EL (cell line): ENCODE data around the gene SCAMP1.

Source experiments
- DNase-seq: peaks from one replicate; pipeline ENCODE4 v3.0.0-alpha.2; 2016

The SCAMP1 gene

DNA sequence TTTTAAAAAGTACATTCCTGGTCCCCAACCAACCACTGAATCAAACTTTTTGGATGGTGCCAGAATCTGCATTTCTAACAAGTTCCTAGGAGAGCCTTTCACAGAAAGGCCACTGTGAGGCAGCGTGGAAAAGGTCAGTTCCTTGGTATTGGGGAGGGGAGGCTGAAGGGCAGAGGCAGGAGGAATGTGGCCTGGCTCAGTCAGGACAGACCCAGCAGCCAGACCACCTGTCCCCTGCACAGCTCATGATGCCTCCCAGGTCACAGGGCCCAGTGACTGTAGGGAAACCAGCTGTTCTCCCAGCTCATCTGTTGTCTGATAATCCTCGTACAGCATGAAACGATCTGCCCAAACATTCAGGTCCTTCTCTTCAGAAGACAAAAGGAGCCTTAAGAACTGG lies 155.3 kb downstream of the SCAMP1 start:
- DNase-seq, result no peak

DNA sequence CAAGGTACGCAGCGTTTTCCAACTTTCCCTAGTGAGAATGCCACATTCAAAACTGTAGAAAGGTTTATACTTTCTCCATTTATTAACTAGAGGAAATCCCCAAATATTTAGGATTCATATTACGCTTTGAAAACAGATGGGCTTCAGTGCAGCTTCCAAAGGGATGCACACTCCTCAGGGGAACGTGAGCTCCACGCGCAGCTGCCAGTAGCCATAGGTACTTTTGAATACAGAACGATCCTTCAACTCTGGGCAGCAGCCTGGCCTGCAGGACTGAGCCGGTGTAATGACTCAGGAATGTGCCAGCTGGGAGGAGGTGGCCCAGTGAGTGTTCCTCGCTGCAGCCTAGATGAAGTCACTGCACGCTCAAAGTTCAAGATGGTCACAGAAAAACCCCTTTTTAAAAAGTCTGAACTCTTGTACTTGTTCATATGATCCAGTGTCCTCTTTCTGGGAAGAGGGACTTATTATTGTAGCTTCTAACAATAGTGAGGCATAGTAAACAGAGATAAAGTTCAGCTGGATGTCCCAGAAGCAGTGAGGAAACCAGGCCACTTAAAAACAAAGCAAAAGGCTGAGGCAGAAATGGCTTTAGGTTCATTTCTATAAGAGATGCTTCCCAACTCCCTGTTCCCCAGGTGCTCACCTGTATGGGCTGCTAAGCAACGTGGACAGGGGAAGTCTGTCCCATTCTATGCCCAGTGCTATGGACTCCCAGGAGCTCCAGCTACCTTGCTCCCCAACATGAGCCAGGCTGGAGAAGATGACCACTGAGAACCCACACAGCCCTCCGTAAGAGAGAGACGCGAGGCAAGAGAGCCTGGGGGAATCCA lies 158.2 kb downstream of the SCAMP1 start:
- DNase-seq, result peak; percentile 91

GRCh38 chr5:78519198-78519941 lies 159.0 kb downstream of the SCAMP1 start:
- DNase-seq, result peak; percentile 33

DNA sequence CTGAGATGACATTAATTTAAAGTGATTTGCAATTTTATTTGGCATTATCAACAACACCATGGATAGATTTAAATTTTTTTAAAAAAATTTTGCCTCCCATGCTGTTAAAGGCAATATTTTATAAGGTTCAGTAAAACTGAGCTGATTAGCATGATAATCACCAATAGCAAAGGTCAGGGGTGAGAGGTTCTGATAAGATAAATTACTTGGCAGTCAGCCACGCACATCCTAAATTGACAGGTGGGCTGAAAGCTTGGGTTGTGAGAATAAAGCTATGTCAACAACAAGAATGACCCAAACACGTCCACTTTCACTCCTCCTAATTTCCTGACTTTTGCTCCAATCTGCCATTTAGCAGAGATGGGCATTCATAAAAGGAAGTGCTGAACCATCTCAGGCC lies 161.0 kb downstream of the SCAMP1 start:
- no peak for DNase-seq

- DNase-seq, result no peak
Observed at GRCh38 chr5:78522476-78523260, 162.3 kb downstream of the SCAMP1 start.

DNA sequence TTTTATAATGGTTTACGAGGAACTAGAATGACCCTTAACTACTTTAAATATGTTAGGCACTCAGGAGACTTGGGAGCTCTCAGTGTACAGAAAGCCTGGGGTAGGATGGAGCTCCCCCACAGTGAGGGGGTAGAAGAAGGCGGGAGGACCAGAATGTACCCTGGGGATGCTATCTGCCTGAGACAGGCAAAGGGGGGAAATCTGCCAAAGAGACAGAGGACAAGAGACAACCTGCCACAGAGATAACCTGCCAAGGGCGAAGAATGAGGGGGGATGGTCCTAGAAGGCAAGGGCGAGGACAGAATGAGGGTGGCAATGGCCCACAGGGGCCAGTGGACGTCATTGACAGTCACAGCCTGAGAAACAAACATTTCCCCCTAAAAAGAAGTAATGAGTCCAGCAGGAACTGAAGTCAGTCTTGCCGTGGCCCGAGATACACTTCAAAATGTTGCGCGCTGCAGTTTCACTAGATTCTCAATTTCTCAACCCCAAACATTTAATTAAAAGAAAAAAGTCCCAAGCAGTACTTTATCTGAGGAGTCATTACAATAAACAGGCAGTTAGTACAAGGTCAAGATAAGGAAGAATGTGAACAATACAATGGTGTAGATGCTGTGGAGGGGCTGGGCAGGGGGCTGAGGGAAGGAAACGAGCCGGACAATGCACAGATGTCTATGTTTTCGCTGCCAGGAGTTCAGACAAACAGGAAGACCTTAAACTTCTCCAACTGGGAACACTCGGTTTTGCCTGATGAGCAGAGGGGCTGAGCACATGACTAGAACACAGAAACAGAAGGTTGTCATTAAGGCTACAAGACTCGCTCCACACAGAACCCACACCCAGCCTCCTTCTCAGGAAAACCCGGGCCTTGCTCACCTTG lies 163.1 kb downstream of the SCAMP1 start:
- no peak for DNase-seq

DNA sequence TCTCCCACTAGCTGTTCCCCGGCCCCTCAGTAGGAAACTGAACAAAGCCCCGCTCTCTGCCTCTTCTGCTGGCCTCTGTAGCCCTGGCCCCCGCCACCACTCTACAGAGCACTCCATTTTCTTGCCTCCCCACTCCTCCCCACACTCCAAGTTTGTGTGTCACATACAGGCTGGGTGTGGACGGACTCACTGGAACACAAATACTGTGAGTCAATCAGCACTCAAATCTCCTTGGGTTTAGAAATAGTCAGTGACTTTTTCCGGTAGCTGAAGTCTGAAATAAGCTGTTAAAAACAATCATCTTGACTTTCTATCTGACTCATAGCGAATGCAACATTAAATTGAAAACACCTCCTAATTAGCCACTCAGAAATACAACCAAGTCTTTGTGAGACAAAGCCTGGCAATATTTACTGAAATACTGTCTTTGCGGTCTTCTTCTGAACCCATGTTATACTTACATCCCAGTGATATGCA lies 165.7 kb downstream of the SCAMP1 start:
- DNase-seq, result peak; percentile 61

GRCh38 chr5:78527054-78527859 lies 166.8 kb downstream of the SCAMP1 start:
- DNase-seq, result peak; percentile 87

DNA sequence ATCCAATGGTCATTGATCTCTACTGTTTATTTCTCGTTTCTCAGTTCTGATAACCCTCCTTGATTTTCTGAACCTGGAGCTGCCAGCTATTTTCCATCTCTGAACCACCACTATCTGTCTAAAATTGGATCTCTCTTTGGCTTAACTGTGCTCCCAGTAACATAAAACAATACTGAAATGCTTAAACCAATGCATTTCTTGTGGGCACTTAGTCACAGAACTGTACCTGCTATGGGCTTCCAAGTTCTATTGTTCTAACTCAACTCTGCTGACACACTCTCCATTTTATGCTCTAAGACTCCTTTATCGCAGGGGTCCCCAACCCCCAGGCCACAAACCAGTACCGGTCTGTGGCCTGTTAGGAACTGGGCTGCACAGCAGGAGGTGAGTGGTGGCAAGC lies 167.5 kb downstream of the SCAMP1 start:
- no peak for DNase-seq
